ENCODE measurements around the gene WAS. TPM values are rescaled to one million over a fixed set of nuclear protein-coding genes. Genes with fewer than 3 reads are reported as not detected.

Gene WAS
- total RNA-seq, 2 donors from 2014 or later, result 96.8 to 102 TPM

- H3K4me3 Mint-ChIP-seq, result peak overlapping the region; percentile 76
- no peaks in the 10 kb centered on the region for H3K9me3 Mint-ChIP-seq
- H3K36me3 Mint-ChIP-seq (ENCODE audit: low read depth), result peaks cover 13% of the 10 kb centered on the region
- H3K4me1 Mint-ChIP-seq, result peaks cover 63% of the 10 kb centered on the region
- peak; percentile 10 for ATAC-seq (replicated peaks)
- H3K27me3 Mint-ChIP-seq, result no peaks in the 10 kb centered on the region
- peak overlapping the region; percentile 91 for H3K27ac Mint-ChIP-seq
Observed at GRCh38 chrX:48711929-48712505, 28.4 kb downstream of the WAS start.

DNA sequence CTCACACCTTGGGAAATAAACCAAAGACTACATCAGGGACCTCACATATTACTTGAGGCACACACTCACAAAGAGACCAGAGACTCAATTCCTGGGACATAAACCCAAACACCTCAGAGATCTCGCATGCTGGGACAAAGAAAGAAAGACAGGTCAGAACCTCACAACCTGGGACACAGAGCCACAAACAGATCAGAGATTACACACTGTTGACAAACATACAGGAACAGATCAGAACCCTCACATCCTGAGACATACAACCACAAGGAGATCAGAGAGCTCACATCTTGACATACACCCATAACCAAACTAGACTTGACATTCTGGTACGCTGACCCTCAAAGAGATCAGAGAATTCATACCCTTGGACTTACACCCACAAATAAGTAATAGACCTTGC is 30.2 kb downstream of the WAS start:
- Mint-ChIP-seq H3K27ac (peak overlapping the region; percentile 91), H3K4me1 (peaks cover 73% of the 10 kb centered on the region), H3K4me3 (peak overlapping the region; percentile 76), H3K27me3 (no peaks in the 10 kb centered on the region), H3K36me3 (ENCODE audit: low read depth) (peaks cover 13% of the 10 kb centered on the region), H3K9me3 (no peaks in the 10 kb centered on the region)
- ATAC-seq (replicated peaks), result peak; percentile 54

GRCh38 chrX:48714573-48714972 is 31.0 kb downstream of the WAS start:
- peak; percentile 29 for ATAC-seq (replicated peaks)
- Mint-ChIP-seq H3K27me3 (no peaks in the 10 kb centered on the region), H3K4me3 (peak overlapping the region; percentile 76), H3K9me3 (no peaks in the 10 kb centered on the region), H3K4me1 (peaks cover 77% of the 10 kb centered on the region), H3K36me3 (ENCODE audit: low read depth) (peaks cover 13% of the 10 kb centered on the region), H3K27ac (peak overlapping the region; percentile 91)

- peaks cover 13% of the 10 kb centered on the region for H3K36me3 Mint-ChIP-seq (ENCODE audit: low read depth)
- H3K4me1 Mint-ChIP-seq, result peaks cover 77% of the 10 kb centered on the region
- ATAC-seq (replicated peaks), result peak; percentile 44
Observed at GRCh38 chrX:48715072-48715471, 31.5 kb downstream of the WAS start.

GRCh38 chrX:48715876-48716502 is 32.4 kb downstream of the WAS start:
- no peaks in the 10 kb centered on the region for H3K9me3 Mint-ChIP-seq
- peak overlapping the region; percentile 76 for H3K4me3 Mint-ChIP-seq
- ATAC-seq (replicated peaks), result peak; percentile 31
- H3K36me3 Mint-ChIP-seq (ENCODE audit: low read depth), result peaks cover 13% of the 10 kb centered on the region
- peaks cover 71% of the 10 kb centered on the region for H3K4me1 Mint-ChIP-seq
- H3K27me3 Mint-ChIP-seq, result no peaks in the 10 kb centered on the region
- H3K27ac Mint-ChIP-seq, result peak overlapping the region; percentile 91

More at GRCh38 chrX:48715072-48715471, 31.5 kb downstream of the WAS start:
- H3K27me3 Mint-ChIP-seq, result no peaks in the 10 kb centered on the region
- H3K9me3 Mint-ChIP-seq, result no peaks in the 10 kb centered on the region
- H3K27ac Mint-ChIP-seq, result peak overlapping the region; percentile 91
- peak overlapping the region; percentile 76 for H3K4me3 Mint-ChIP-seq

DNA sequence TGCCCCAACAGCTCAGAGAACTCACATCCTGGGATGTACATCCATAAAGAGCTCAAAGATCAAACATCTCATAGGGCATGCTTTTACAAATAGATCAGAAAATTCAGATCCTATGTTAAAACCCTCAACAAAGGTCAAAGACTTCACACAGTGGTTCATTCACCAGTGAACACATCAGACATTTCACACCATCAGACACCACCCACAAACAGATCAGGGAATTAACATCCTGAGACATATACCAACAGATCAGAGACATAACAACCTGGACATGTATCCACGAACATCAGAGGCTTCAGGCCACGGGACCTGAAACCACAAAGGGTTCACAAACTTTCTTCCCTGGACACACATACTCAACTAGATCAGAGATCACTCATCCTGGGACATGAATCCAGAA is 36.4 kb downstream of the WAS start:
- H3K4me1 Mint-ChIP-seq, result peaks cover 36% of the 10 kb centered on the region
- ATAC-seq (replicated peaks), result peak; percentile 22
- no peaks in the 10 kb centered on the region for H3K9me3 Mint-ChIP-seq
- H3K4me3 Mint-ChIP-seq, result no peak overlapping the region
- H3K27ac Mint-ChIP-seq, result no peak overlapping the region
- H3K27me3 Mint-ChIP-seq, result no peaks in the 10 kb centered on the region
- H3K36me3 Mint-ChIP-seq (ENCODE audit: low read depth), result no peaks in the 10 kb centered on the region

DNA sequence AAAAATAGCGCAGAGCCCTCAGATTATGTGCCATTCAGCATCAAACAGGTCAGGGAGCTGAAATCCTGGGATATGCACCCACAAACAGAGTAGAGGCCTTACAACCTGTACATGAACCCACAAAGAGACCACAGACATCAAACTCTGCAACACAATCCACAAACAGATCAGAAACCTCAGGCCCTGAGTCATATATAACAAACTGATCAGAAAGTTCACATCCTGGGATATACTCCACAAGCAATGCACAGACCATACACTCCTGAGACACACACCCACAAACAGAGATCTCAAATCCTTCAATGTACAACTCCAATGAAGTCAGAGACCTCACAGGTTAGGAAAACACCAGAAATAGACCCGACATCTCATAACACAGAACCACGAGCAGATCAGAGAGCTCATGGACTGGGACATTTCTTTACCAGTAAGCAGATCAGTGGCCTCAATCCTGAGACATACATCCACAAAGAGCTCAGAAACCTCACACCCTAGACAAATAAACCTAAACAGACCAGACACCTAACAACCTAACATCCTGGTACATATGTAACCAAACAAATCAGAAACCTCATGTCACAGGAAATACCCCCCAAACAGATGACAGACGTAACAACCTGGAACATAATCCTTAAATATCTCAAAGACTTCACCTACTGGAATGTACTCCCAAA is 37.1 kb downstream of the WAS start:
- no peak overlapping the region for H3K4me3 Mint-ChIP-seq
- H3K9me3 Mint-ChIP-seq, result no peaks in the 10 kb centered on the region
- no peaks in the 10 kb centered on the region for H3K27me3 Mint-ChIP-seq
- no peak overlapping the region for H3K27ac Mint-ChIP-seq
- peaks cover 31% of the 10 kb centered on the region for H3K4me1 Mint-ChIP-seq
- peak; percentile 70 for ATAC-seq (replicated peaks)
- no peaks in the 10 kb centered on the region for H3K36me3 Mint-ChIP-seq (ENCODE audit: low read depth)

GRCh38 chrX:48721916-48722315 is 38.3 kb downstream of the WAS start:
- Mint-ChIP-seq H3K36me3 (ENCODE audit: low read depth) (no peaks in the 10 kb centered on the region), H3K9me3 (peaks cover 4% of the 10 kb centered on the region), H3K27me3 (no peaks in the 10 kb centered on the region), H3K4me1 (peaks cover 32% of the 10 kb centered on the region), H3K4me3 (no peak overlapping the region), H3K27ac (no peak overlapping the region)
- no peak for ATAC-seq (replicated peaks)

DNA sequence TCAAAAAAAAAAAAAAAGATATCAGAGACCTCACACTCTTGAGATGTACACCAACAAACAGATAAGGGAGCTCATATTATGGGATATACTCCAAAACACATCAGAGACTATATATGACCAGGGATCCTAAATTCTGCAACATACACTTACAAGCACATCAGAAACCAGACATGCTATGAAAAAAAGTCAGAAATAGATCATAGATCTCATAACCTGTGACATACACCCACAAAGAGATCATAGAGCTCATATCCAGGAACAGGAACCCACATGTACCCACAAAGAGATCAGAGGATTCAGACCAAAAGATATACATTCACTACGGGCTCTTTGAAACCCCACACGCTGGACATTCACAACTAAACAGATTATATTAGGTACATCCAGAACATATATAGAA is 43.0 kb downstream of the WAS start:
- Mint-ChIP-seq H3K27me3 (no peaks in the 10 kb centered on the region), H3K4me3 (no peak overlapping the region), H3K36me3 (ENCODE audit: low read depth) (no peaks in the 10 kb centered on the region), H3K4me1 (peaks cover 25% of the 10 kb centered on the region), H3K27ac (peak overlapping the region; percentile 78), H3K9me3 (peaks cover 17% of the 10 kb centered on the region)
- peak; percentile 45 for ATAC-seq (replicated peaks)

DNA sequence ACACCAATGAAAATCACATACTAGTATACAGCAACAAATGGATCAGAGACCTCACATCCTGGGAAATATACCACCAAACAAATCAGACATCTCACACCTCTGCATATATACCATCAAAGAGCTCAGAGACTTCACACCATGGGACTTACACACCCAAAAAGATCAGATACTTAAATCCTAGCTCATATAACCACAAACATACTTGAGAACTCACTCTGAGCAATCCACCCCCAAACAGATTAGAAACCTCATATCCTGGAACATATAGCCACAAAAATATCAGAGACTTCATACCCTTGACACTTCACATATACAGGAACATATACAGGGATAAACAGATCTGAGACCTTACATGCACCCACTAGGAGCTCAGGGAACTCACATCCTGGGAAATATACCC is 45.1 kb downstream of the WAS start:
- no peak overlapping the region for H3K4me3 Mint-ChIP-seq
- H3K9me3 Mint-ChIP-seq, result peaks cover 17% of the 10 kb centered on the region
- peaks cover 25% of the 10 kb centered on the region for H3K4me1 Mint-ChIP-seq
- H3K27ac Mint-ChIP-seq, result peak overlapping the region; percentile 36
- no peaks in the 10 kb centered on the region for H3K36me3 Mint-ChIP-seq (ENCODE audit: low read depth)
- H3K27me3 Mint-ChIP-seq, result no peaks in the 10 kb centered on the region
- ATAC-seq (replicated peaks), result peak; percentile 55

DNA sequence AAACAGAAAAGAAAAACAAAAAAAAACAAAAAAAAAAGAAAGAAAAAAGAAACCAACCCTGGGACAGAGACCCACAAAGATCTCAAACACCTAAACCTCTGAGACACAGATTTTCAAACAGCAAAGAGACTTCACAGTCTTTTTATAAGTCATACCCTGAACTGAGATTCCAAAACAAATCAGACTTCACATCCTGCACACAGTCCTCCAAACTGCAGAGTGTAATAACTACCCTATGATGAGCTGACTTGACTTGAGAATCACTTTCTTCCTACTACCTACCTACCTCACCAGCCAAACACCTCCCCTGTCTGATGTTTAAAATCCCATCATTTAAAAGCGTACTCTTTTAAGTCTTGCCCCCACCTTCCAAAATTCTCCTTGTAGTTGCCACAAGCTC is 52.7 kb downstream of the WAS start:
- Mint-ChIP-seq H3K4me3 (peak overlapping the region; percentile 88), H3K4me1 (peaks cover 4% of the 10 kb centered on the region), H3K9me3 (no peaks in the 10 kb centered on the region), H3K27me3 (no peaks in the 10 kb centered on the region), H3K27ac (peak overlapping the region; percentile 93), H3K36me3 (ENCODE audit: low read depth) (no peaks in the 10 kb centered on the region)
- peak; percentile 50 for ATAC-seq (replicated peaks)

DNA sequence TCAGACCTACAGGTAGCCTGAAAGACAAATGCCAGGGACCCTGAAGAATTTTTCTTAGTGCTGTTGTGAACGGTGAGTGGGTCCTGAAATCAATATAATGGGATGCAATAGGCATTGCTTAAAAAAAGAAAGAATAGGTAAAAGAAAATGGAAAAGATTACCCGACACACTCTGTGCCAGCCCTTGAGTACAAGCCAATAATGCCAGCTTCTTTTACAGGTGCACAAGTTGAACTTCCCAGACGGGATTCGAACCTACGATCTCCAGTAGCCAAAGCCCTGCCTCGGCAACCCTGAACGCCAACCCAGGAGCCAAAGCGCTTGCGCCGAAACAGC is 53.2 kb downstream of the WAS start:
- no peaks in the 10 kb centered on the region for H3K36me3 Mint-ChIP-seq (ENCODE audit: low read depth)
- no peaks in the 10 kb centered on the region for H3K27me3 Mint-ChIP-seq
- peak overlapping the region; percentile 88 for H3K4me3 Mint-ChIP-seq
- no peak for ATAC-seq (replicated peaks)
- no peaks in the 10 kb centered on the region for H3K9me3 Mint-ChIP-seq
- peaks cover 4% of the 10 kb centered on the region for H3K4me1 Mint-ChIP-seq
- peak overlapping the region; percentile 93 for H3K27ac Mint-ChIP-seq

DNA sequence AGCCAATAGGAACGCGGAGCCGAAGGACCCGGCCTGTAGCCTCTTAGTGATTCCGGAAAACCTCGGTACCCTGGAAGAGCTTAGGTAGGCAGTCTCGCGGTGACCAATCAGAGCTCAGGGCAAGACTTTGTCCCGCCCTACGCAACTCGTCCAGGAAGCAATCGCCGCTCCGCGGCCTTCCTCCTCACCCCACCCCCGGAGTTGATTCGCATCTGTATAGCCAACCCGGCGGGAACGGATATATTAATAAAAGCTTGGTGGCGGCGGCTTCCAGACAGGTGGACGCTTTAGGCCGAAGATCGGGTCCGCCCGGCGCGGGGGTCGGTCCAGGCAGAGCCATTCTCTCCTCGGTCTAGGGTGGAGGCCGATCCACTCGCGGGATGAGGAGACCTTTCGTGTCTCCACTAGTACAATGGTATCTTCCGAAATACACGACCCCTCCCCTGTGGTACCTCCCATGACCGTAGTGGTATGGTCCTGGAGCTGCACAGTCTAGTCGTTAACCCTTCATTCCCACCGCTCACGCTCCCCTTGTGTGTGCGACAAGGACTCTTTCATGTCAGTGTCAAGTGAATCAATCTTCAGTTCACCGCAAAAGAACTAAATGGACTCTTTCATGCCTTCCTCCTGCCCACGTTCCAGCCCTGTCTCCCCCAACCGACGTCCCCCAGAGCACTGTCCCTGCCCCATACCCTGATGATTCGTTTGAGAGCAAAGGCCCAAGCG is 53.8 kb downstream of the WAS start:
- Mint-ChIP-seq H3K9me3 (no peaks in the 10 kb centered on the region), H3K27me3 (no peaks in the 10 kb centered on the region)
- ATAC-seq (replicated peaks), result peak; percentile 98

DNA sequence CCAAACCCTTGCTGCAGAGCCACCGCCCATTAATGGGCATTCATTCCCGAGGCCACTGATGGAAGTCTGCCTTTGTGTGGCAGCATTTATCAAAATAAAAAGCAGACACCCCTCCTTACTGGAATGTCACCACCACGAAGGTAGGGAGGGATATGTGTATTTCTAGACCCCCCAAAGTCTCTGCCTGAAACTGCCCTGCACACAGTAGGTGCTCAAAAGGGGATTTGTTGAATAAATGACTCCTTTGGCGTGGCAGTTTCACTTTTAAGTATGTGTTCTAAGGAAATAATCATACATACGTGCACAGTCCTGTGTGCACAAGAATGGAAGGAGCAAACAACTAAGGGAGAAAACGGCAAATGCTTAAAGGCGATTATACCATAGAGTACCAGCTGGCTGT is 54.3 kb downstream of the WAS start:
- Mint-ChIP-seq H3K27me3 (no peaks in the 10 kb centered on the region), H3K36me3 (ENCODE audit: low read depth) (no peaks in the 10 kb centered on the region), H3K9me3 (no peaks in the 10 kb centered on the region), H3K4me1 (peaks cover 4% of the 10 kb centered on the region), H3K27ac (peak overlapping the region; percentile 93), H3K4me3 (peak overlapping the region; percentile 88)
- ATAC-seq (replicated peaks), result no peak

More for the DNA sequence above, 53.8 kb downstream of the WAS start:
- Mint-ChIP-seq H3K4me3 (peak overlapping the region; percentile 88), H3K4me1 (peaks cover 4% of the 10 kb centered on the region), H3K27ac (peak overlapping the region; percentile 93), H3K36me3 (ENCODE audit: low read depth) (no peaks in the 10 kb centered on the region)
